ENCODE data around the gene KIAA0825. TPM values are rescaled to one million over a fixed set of nuclear protein-coding genes. Genes with fewer than 3 reads are reported as not detected.
"Not testable (repeated sequence)": the region's sequence is repeated elsewhere in the genome, so short reads cannot be mapped to it uniquely, and the experiment has no call there.

KIAA0825 gene
- total RNA-seq, 4 donors from 2014 or later: 0.60 to 2.5 (median 1.6) TPM

DNA sequence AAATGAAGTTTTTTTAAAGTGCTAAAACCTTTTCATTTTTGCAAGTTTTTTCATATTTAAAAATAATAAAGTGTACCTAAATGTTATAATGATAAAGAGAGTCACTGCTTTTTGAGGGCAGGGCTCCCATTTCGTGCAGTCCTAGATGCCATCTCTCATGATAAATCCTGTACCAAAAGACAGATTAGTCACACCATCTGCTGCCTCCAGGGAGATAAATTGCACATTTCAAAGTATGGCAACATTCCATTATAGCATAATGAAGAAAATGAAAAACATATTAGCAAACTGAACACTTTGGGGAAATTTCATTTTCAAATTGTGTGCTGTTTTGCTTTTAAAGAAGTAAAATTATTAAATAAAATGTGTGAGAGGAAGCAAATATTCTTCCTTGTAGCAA, 257.2 kb downstream of the KIAA0825 start:
- Histone ChIP-seq H3K4me3 (no peak overlapping the region), H3K27me3 (no peaks in the 10 kb centered on the region), H3K36me3 (no peaks in the 10 kb centered on the region), H3K4me1 (no peaks in the 10 kb centered on the region), H3K9me3 (no peaks in the 10 kb centered on the region), H3K27ac (no peak overlapping the region)
- DNase-seq: no peak
- intact Hi-C loops (cut with DNase I; ENCODE audit: low total_unique reads): no loop called here
- TF ChIP-seq, protein P1, sequence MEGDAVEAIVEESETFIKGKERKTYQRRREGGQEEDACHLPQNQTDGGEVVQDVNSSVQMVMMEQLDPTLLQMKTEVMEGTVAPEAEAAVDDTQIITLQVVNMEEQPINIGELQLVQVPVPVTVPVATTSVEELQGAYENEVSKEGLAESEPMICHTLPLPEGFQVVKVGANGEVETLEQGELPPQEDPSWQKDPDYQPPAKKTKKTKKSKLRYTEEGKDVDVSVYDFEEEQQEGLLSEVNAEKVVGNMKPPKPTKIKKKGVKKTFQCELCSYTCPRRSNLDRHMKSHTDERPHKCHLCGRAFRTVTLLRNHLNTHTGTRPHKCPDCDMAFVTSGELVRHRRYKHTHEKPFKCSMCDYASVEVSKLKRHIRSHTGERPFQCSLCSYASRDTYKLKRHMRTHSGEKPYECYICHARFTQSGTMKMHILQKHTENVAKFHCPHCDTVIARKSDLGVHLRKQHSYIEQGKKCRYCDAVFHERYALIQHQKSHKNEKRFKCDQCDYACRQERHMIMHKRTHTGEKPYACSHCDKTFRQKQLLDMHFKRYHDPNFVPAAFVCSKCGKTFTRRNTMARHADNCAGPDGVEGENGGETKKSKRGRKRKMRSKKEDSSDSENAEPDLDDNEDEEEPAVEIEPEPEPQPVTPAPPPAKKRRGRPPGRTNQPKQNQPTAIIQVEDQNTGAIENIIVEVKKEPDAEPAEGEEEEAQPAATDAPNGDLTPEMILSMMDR (IDR thresholded peaks at IDR 0.05 in 4 of 5, conservative IDR thresholded peaks at IDR 0.05 in 1 of 5): no peak
- TF ChIP-seq POLR2A (IDR thresholded peaks at IDR 0.05): no peak
- in situ Hi-C loops (cut with MboI; ENCODE audit: low sequenced_read_pairs in 4 of 4): no loop called here
- ATAC-seq: peak in 1 of 2 donors; percentile 42

DNA sequence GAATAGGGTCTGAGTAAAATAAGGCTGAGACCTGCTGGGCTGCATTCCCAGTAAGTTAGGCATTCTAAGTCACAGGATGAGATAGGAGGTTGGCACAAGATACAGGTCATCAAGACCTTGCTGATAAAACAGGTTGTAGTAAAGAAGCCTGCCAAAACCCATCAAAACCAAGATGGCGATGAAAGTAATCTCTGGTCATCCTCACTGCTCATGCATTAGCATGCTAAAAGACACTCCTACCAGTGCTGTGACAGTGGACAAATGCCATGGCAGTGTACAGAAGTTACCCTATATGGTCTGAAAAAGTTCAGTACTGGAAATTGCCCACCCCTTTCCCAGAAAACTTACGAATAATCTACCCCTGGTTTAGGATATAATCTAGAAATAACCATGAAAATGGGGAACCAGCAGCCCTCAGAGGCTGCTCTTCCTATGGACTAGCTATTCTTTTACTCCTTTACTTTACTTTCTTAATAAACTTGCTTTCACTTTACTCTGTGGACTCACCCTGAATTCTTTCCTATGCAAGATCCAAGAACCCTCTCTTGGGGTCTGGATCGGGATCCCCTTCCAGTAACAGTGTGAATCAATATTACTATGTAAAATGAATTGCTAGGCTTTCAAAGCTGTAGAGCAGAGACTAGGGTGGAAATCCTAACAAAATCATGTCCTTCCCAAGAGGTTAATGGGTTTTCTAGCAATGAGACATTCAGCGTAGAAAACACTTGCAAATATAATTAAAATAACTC, 257.8 kb downstream of the KIAA0825 start:
- Histone ChIP-seq H3K4me1 (no peaks in the 10 kb centered on the region), H3K36me3 (no peaks in the 10 kb centered on the region), H3K27me3 (no peaks in the 10 kb centered on the region), H3K4me3 (no peak overlapping the region), H3K27ac (no peak overlapping the region), H3K9me3 (no peaks in the 10 kb centered on the region)
- in situ Hi-C loops (cut with MboI; ENCODE audit: low sequenced_read_pairs in 4 of 4): no loop called here
- intact Hi-C loops (cut with DNase I; ENCODE audit: low total_unique reads): no loop called here
- TF ChIP-seq, protein P1 (IDR thresholded peaks at IDR 0.05 in 4 of 5, conservative IDR thresholded peaks at IDR 0.05 in 1 of 5): no peak
- TF ChIP-seq POLR2A (IDR thresholded peaks at IDR 0.05): no peak
- no peak for ATAC-seq
- DNase-seq: no peak

DNA sequence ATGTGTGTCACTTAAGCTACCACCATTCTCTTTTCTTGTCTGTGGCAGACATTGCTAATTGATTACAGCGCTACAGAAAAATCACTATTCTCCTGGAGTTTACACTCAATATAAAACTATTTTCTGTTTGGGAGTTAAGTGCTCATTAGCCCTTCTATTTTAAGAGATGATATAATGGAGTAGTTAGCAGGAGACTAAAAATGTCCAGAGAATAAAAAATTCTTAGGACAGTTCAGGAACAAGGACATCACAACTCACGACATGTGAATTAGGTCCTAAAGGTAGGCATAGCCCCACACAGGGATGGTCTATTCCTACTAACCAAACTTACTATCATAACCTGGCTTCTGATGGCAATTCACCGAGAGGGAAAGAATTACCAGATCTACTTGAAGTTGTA, 258.5 kb downstream of the KIAA0825 start:
- in situ Hi-C loops (cut with MboI; ENCODE audit: low sequenced_read_pairs in 4 of 4): no loop called here
- DNase-seq: no peak
- no peak overlapping the region for H3K27ac ChIP-seq

GRCh38 chr5:94355811-94356210, 262.6 kb downstream of the KIAA0825 start:
- in situ Hi-C loops (cut with MboI; ENCODE audit: low sequenced_read_pairs in 4 of 4): no loop called here

More for the DNA sequence above, 258.5 kb downstream of the KIAA0825 start:
- H3K36me3 ChIP-seq: no peaks in the 10 kb centered on the region
- ATAC-seq: no peak
- no peaks in the 10 kb centered on the region for H3K27me3 ChIP-seq
- no peaks in the 10 kb centered on the region for H3K9me3 ChIP-seq
- H3K4me1 ChIP-seq: no peaks in the 10 kb centered on the region
- no peak overlapping the region for H3K4me3 ChIP-seq
- TF ChIP-seq POLR2A (IDR thresholded peaks at IDR 0.05): no peak
- TF ChIP-seq, protein P1 (IDR thresholded peaks at IDR 0.05 in 4 of 5, conservative IDR thresholded peaks at IDR 0.05 in 1 of 5): no peak
- intact Hi-C loops (cut with DNase I; ENCODE audit: low total_unique reads): no loop called here

GRCh38 chr5:94354837-94355485, 263.4 kb downstream of the KIAA0825 start:
- H3K27me3 ChIP-seq, ATAC-seq, H3K27ac ChIP-seq: not testable (repeated sequence)

More at GRCh38 chr5:94355811-94356210, 262.6 kb downstream of the KIAA0825 start:
- intact Hi-C loops (cut with DNase I; ENCODE audit: low total_unique reads): no loop called here
- TF ChIP-seq, protein P1 (IDR thresholded peaks at IDR 0.05 in 4 of 5, conservative IDR thresholded peaks at IDR 0.05 in 1 of 5): no peak
- TF ChIP-seq POLR2A (IDR thresholded peaks at IDR 0.05): no peak
- Histone ChIP-seq H3K27me3 (no peaks in the 10 kb centered on the region), H3K9me3 (no peaks in the 10 kb centered on the region), H3K27ac (no peak overlapping the region), H3K4me3 (no peak overlapping the region), H3K36me3 (no peaks in the 10 kb centered on the region), H3K4me1 (no peaks in the 10 kb centered on the region)
- no peak for DNase-seq
- no peak for ATAC-seq

More at GRCh38 chr5:94354837-94355485, 263.4 kb downstream of the KIAA0825 start:
- H3K4me1 ChIP-seq; H3K4me3 ChIP-seq; H3K9me3 ChIP-seq; H3K36me3 ChIP-seq; intact Hi-C loops (cut with DNase I; ENCODE audit: low total_unique reads); DNase-seq; in situ Hi-C loops (cut with MboI; ENCODE audit: low sequenced_read_pairs in 4 of 4): not testable (repeated sequence)
